GM23338 (cell line): Measurements from ENCODE around the gene MED7.

Source experiments
- CREB1 ChIP-seq: fragments of 250-450 bp; sonication (Bioruptor Pico); IDR thresholded peaks from 2 replicates; pipeline ENCODE4 v1.5.0; 2020; ENCODE audit warnings: low read depth, mild to moderate bottlenecking, moderate library complexity
- CTCF ChIP-seq, 2 experiments: fragments of 200-600 bp in 1 of 2; sonication (generic) in 1 of 2; conservative IDR thresholded peaks; 2 replicates each; pipeline versions ENCODE4 v1.5.1 to v1.6.1; 2016 to 2017; ENCODE audit warnings: antibody characterized with exemption in 2 of 2, low read depth in 2 of 2, mild to moderate bottlenecking in 2 of 2, moderate library complexity in 1 of 2
- EZH2 ChIP-seq: fragments of 200-600 bp; sonication (generic); IDR thresholded peaks from one replicate; pipeline ENCODE4 v1.8.0; 2017; ENCODE audit warnings: antibody characterized with exemption, mild to moderate bottlenecking, low read depth; ENCODE audit not compliant: unreplicated experiment
- EZH2phosphoT487 ChIP-seq: fragments of 200-600 bp; sonication (generic); IDR thresholded peaks from one replicate; pipeline ENCODE4 v1.8.1; 2018; ENCODE audit warnings: antibody characterized with exemption; ENCODE audit not compliant: unreplicated experiment
- NANOG ChIP-seq: IDR thresholded peaks from 2 replicates; pipeline ENCODE4 v1.6.1; 2016; ENCODE audit warnings: antibody characterized with exemption, borderline replicate concordance
- POLR2AphosphoS5 ChIP-seq: IDR thresholded peaks from 2 replicates; pipeline ENCODE4 v1.6.1; 2016; ENCODE audit warnings: antibody characterized with exemption, low read depth

- TF ChIP-seq CTCF (conservative IDR thresholded peaks at IDR 0.05; ENCODE audit: low read depth in 2 of 2) (no peak), CREB1 (CRISPR knock-in tag) (no peak), EZH2 (no peak), EZH2phosphoT487 (no peak), POLR2AphosphoS5 (no peak), NANOG (no peak)
Measured at GRCh38 chr5:157120102-157120501, 22.6 kb downstream of the MED7 start.
